ENCODE data around the gene TCN2.
"Not testable (repeated sequence)": the region's sequence is repeated elsewhere in the genome, so short reads cannot be mapped to it uniquely, and the experiment has no call there.

DNA sequence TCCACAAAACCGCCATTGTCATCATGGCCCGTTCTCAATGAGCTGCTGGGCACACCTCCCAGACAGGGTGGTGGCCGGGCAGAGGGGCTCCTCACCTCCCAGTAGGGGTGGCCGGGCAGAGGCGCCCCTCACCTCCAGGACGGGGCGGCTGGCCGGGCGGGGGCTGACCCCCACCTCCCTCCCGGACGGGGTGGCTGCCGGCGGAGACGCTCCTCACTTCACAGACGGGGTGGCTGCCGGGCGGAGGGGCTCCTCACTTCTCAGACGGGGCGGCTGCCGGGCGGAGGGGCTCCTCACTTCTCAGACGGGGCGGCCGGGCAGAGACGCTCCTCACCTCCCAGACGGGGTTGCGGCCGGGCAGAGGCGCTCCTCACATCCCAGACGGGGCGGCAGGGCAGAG is 24.5 kb downstream of the TCN2 start:
- TF ChIP-seq, protein P1, sequence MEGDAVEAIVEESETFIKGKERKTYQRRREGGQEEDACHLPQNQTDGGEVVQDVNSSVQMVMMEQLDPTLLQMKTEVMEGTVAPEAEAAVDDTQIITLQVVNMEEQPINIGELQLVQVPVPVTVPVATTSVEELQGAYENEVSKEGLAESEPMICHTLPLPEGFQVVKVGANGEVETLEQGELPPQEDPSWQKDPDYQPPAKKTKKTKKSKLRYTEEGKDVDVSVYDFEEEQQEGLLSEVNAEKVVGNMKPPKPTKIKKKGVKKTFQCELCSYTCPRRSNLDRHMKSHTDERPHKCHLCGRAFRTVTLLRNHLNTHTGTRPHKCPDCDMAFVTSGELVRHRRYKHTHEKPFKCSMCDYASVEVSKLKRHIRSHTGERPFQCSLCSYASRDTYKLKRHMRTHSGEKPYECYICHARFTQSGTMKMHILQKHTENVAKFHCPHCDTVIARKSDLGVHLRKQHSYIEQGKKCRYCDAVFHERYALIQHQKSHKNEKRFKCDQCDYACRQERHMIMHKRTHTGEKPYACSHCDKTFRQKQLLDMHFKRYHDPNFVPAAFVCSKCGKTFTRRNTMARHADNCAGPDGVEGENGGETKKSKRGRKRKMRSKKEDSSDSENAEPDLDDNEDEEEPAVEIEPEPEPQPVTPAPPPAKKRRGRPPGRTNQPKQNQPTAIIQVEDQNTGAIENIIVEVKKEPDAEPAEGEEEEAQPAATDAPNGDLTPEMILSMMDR (IDR thresholded peaks at IDR 0.05; ENCODE audit: low read depth, low read length, missing input control) = not testable (repeated sequence)
- TF ChIP-seq GABPA (IDR thresholded peaks at IDR 0.05 in 1 of 2, conservative IDR thresholded peaks at IDR 0.05 in 1 of 2); TAF1 (conservative IDR thresholded peaks at IDR 0.05); YY1 (IDR thresholded peaks at IDR 0.05); RAD21 (IDR thresholded peaks at IDR 0.05); EGR1 (IDR thresholded peaks at IDR 0.05; ENCODE audit: low read depth in 2 of 2): not testable (repeated sequence)
- TF ChIP-seq, protein P2, sequence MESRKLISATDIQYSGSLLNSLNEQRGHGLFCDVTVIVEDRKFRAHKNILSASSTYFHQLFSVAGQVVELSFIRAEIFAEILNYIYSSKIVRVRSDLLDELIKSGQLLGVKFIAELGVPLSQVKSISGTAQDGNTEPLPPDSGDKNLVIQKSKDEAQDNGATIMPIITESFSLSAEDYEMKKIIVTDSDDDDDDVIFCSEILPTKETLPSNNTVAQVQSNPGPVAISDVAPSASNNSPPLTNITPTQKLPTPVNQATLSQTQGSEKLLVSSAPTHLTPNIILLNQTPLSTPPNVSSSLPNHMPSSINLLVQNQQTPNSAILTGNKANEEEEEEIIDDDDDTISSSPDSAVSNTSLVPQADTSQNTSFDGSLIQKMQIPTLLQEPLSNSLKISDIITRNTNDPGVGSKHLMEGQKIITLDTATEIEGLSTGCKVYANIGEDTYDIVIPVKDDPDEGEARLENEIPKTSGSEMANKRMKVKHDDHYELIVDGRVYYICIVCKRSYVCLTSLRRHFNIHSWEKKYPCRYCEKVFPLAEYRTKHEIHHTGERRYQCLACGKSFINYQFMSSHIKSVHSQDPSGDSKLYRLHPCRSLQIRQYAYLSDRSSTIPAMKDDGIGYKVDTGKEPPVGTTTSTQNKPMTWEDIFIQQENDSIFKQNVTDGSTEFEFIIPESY (IDR thresholded peaks at IDR 0.05) = not testable (repeated sequence)
- TF ChIP-seq, protein P3, sequence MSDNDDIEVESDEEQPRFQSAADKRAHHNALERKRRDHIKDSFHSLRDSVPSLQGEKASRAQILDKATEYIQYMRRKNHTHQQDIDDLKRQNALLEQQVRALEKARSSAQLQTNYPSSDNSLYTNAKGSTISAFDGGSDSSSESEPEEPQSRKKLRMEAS (IDR thresholded peaks at IDR 0.05) = not testable (repeated sequence)
- TF ChIP-seq, protein P4, sequence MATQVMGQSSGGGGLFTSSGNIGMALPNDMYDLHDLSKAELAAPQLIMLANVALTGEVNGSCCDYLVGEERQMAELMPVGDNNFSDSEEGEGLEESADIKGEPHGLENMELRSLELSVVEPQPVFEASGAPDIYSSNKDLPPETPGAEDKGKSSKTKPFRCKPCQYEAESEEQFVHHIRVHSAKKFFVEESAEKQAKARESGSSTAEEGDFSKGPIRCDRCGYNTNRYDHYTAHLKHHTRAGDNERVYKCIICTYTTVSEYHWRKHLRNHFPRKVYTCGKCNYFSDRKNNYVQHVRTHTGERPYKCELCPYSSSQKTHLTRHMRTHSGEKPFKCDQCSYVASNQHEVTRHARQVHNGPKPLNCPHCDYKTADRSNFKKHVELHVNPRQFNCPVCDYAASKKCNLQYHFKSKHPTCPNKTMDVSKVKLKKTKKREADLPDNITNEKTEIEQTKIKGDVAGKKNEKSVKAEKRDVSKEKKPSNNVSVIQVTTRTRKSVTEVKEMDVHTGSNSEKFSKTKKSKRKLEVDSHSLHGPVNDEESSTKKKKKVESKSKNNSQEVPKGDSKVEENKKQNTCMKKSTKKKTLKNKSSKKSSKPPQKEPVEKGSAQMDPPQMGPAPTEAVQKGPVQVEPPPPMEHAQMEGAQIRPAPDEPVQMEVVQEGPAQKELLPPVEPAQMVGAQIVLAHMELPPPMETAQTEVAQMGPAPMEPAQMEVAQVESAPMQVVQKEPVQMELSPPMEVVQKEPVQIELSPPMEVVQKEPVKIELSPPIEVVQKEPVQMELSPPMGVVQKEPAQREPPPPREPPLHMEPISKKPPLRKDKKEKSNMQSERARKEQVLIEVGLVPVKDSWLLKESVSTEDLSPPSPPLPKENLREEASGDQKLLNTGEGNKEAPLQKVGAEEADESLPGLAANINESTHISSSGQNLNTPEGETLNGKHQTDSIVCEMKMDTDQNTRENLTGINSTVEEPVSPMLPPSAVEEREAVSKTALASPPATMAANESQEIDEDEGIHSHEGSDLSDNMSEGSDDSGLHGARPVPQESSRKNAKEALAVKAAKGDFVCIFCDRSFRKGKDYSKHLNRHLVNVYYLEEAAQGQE (IDR thresholded peaks at IDR 0.05) = not testable (repeated sequence)

Data from liver (tissue), 3 donors.